H1 (cell line): ENCODE results near the gene NAV2. TPM values are rescaled to one million over a fixed set of nuclear protein-coding genes. Genes with fewer than 3 reads are reported as not detected.

ENCODE experiments used
- CTCF ChIA-PET: fragments of 300-600 bp; sonication (Branson Sonifier 250); formaldehyde crosslinking; loops from one replicate; lab custom pipeline; 2021; ENCODE audit not compliant: partially characterized antibody; lab: Charles Lee
- POLR2A ChIA-PET: fragments of 300-600 bp; sonication (Branson Sonifier 250); formaldehyde crosslinking; loops from one replicate; lab custom pipeline; 2021; ENCODE audit warnings: inconsistent platforms; ENCODE audit not compliant: partially characterized antibody; lab: Charles Lee
- DNase-seq, 2 experiments: peaks; one replicate each; pipeline versions ENCODE4 v3.0.0 to v3.0.0-alpha.2; 2010 to 2022; ENCODE audit warnings: low spot score in 2 of 2, low read depth in 1 of 2, mixed read lengths in 1 of 2
- FAIRE-seq: peaks from 2 replicates; lab custom pipeline; 2011; peaks lifted over from hg19 to GRCh38; lab: Jason Lieb, UNC
- H2AFZ ChIP-seq: 2 replicates; pipeline ENCODE4 v1.8.1; 2012; ENCODE audit warnings: low read length, inconsistent platforms
- H2AK5ac ChIP-seq: 2 replicates; pipeline ENCODE4 v1.6.1; 2013; ENCODE audit warnings: low read depth, low read length
- H2BK120ac ChIP-seq: replicated peaks from 2 replicates; pipeline ENCODE3; 2013; ENCODE audit warnings: low read depth, low read length, inconsistent platforms
- H2BK12ac ChIP-seq: 2 replicates; pipeline ENCODE4 v1.6.1; 2013; ENCODE audit warnings: low read depth, low read length
- H2BK15ac ChIP-seq: 2 replicates; pipeline ENCODE4 v1.6.1; 2013; ENCODE audit warnings: low read length
- H2BK20ac ChIP-seq: 2 replicates; pipeline ENCODE4 v1.6.1; 2013; ENCODE audit warnings: low read length
- H2BK5ac ChIP-seq: 2 replicates; pipeline ENCODE4 v1.6.1; 2013; ENCODE audit warnings: low read depth, low read length
- H3K14ac ChIP-seq: 2 replicates; pipeline ENCODE4 v1.6.1; 2013; ENCODE audit warnings: inconsistent platforms; ENCODE audit not compliant: insufficient read length
- H3K18ac ChIP-seq: 2 replicates; pipeline ENCODE4 v1.6.1; 2013; ENCODE audit warnings: low read length; ENCODE audit errors: extremely low read depth
- H3K23ac ChIP-seq: 2 replicates; pipeline ENCODE4 v1.6.1; 2013; ENCODE audit warnings: inconsistent platforms; ENCODE audit not compliant: insufficient read length
- H3K23me2 ChIP-seq: 2 replicates; pipeline ENCODE4 v1.6.1; 2013; ENCODE audit warnings: low read depth, low read length
- H3K27ac ChIP-seq: 2 replicates; pipeline ENCODE4 v1.6.1; 2011; ENCODE audit warnings: low read depth, low read length, inconsistent platforms
- H3K27me3 ChIP-seq, 4 experiments: replicated peaks in 1 of 4; 1 replicate in 1 of 4; 2 replicates in 3 of 4; pipeline versions ENCODE4 v1.6.1 to v1.8.1; 2011 to 2013; ENCODE audit warnings: low read length in 3 of 4, mild to moderate bottlenecking in 3 of 4, inconsistent platforms in 2 of 4, mixed read lengths in 2 of 4, moderate library complexity in 1 of 4; ENCODE audit not compliant: control insufficient read depth in 3 of 4, insufficient read depth in 3 of 4; ENCODE audit errors: extremely low read depth in 1 of 4
- H3K36me3 ChIP-seq, 4 experiments: 2 replicates each; pipeline versions ENCODE4 v1.6.1 to v1.8.1; 2011 to 2013; ENCODE audit warnings: mild to moderate bottlenecking in 4 of 4, low read length in 3 of 4, moderate library complexity in 2 of 4, control low read depth in 1 of 4, inconsistent platforms in 1 of 4; ENCODE audit not compliant: insufficient read depth in 4 of 4, control insufficient read depth in 2 of 4
- H3K4ac ChIP-seq: replicated peaks from 2 replicates; pipeline ENCODE3; 2013; ENCODE audit warnings: low read length, low read depth, mixed read lengths, inconsistent platforms; ENCODE audit not compliant: insufficient read length
- H3K4me1 ChIP-seq, 4 experiments: replicated peaks in 1 of 4; 1 replicate in 1 of 4; 2 replicates in 3 of 4; pipeline versions ENCODE4 v1.6.1 to v1.8.1; 2011 to 2013; ENCODE audit warnings: low read length in 3 of 4, inconsistent platforms in 2 of 4, mixed read lengths in 1 of 4; ENCODE audit not compliant: insufficient read depth in 4 of 4, control insufficient read depth in 3 of 4
- H3K4me2 ChIP-seq, 2 experiments: 2 replicates each; pipeline versions ENCODE4 v1.6.1 to v1.8.1; 2011 to 2013; ENCODE audit warnings: low read depth in 2 of 2, low read length in 2 of 2, control low read depth in 1 of 2, inconsistent platforms in 1 of 2, mild to moderate bottlenecking in 1 of 2; ENCODE audit not compliant: insufficient read depth in 1 of 2
- H3K4me3 ChIP-seq, 4 experiments: fragments of 200-600, 300-600 bp in 1 of 4; sonication (generic), shearing (Covaris generic), sonication (Bioruptor Twin) in 1 of 4; 2 replicates each; pipeline versions ENCODE4 v1.5.1 to v1.8.1; 2011 to 2016; ENCODE audit warnings: low read length in 4 of 4, low read depth in 3 of 4, control low read depth in 2 of 4, inconsistent platforms in 2 of 4, mild to moderate bottlenecking in 2 of 4, mixed read lengths in 1 of 4, moderate library complexity in 1 of 4; ENCODE audit not compliant: insufficient read depth in 2 of 4; ENCODE audit errors: extremely low read depth in 1 of 4
- H3K56ac ChIP-seq: replicated peaks from 2 replicates; pipeline ENCODE3; 2013; ENCODE audit warnings: low read depth, mild to moderate bottlenecking, mixed read lengths, low read length, inconsistent platforms; ENCODE audit not compliant: insufficient read length
- H3K79me1 ChIP-seq: 2 replicates; pipeline ENCODE4 v1.6.1; 2013; ENCODE audit warnings: low read depth, low read length, control low read depth
- H3K79me2 ChIP-seq, 2 experiments: 2 replicates each; pipeline versions ENCODE4 v1.6.1 to v1.8.1; 2012 to 2013; ENCODE audit warnings: low read length in 2 of 2, mild to moderate bottlenecking in 2 of 2, inconsistent platforms in 1 of 2; ENCODE audit not compliant: insufficient read depth in 2 of 2, control insufficient read depth in 1 of 2
- H3K9ac ChIP-seq, 4 experiments: replicated peaks in 1 of 4; 1 replicate in 1 of 4; 2 replicates in 3 of 4; pipeline versions ENCODE4 v1.6.1 to v1.8.1; 2011 to 2013; ENCODE audit warnings: low read depth in 3 of 4, low read length in 3 of 4, control low read depth in 2 of 4, mild to moderate bottlenecking in 2 of 4, moderate library complexity in 2 of 4, inconsistent platforms in 1 of 4; ENCODE audit errors: extremely low read depth in 1 of 4
- H3K9me3 ChIP-seq, 2 experiments: 2 replicates each; pipeline versions ENCODE4 v1.6.1 to v1.8.1; 2012 to 2013; ENCODE audit warnings: mild to moderate bottlenecking in 2 of 2, moderate library complexity in 2 of 2, control low read depth in 1 of 2, inconsistent platforms in 1 of 2, low read depth in 1 of 2, low read length in 1 of 2, mixed read lengths in 1 of 2; ENCODE audit not compliant: insufficient read depth in 2 of 2
- H4K20me1 ChIP-seq, 2 experiments: replicated peaks in 1 of 2; 2 replicates each; pipeline versions ENCODE3 to v1.8.1; 2011 to 2013; ENCODE audit warnings: inconsistent platforms in 2 of 2, low read length in 2 of 2, mild to moderate bottlenecking in 1 of 2; ENCODE audit not compliant: insufficient read depth in 2 of 2, control insufficient read depth in 1 of 2
- H4K5ac ChIP-seq: 2 replicates; pipeline ENCODE4 v1.6.1; 2013; ENCODE audit warnings: low read length, low read depth, mixed read lengths, inconsistent platforms; ENCODE audit not compliant: insufficient read length
- H4K8ac ChIP-seq: 2 replicates; pipeline ENCODE4 v1.8.0; 2013; ENCODE audit warnings: mild to moderate bottlenecking, moderate library complexity, low read length, inconsistent platforms; ENCODE audit not compliant: insufficient read depth; ENCODE audit errors: extremely low read depth
- H4K91ac ChIP-seq: replicated peaks from 2 replicates; pipeline ENCODE3; 2013; ENCODE audit warnings: low read length, mixed read lengths, inconsistent platforms; ENCODE audit not compliant: insufficient read length
- ASH2L ChIP-seq: fragments of 200-600, 300-600 bp; sonication (generic); IDR thresholded peaks from one replicate; pipeline ENCODE4 v1.7.1; 2017; ENCODE audit warnings: low read length
- BCL11A ChIP-seq, 2 experiments: IDR thresholded peaks; one replicate each; pipeline ENCODE4 v1.6.1; 2011; ENCODE audit warnings: low read depth in 2 of 2, low read length in 2 of 2, mild to moderate bottlenecking in 2 of 2
- CEBPB ChIP-seq: IDR thresholded peaks from 2 replicates; pipeline ENCODE4 v1.6.1; 2012; ENCODE audit warnings: low read depth, low read length
- POLR2A ChIP-seq, 2 experiments: IDR thresholded peaks; 1 replicate in 1 of 2; 2 replicates in 1 of 2; pipeline ENCODE4 v1.6.1; 2011; ENCODE audit warnings: low read depth in 2 of 2, low read length in 2 of 2, mild to moderate bottlenecking in 2 of 2; ENCODE audit errors: control extremely low read depth in 1 of 2
- RNF2 ChIP-seq: fragments of 200-900, 300-1000 bp; sonication (generic); IDR thresholded peaks from 2 replicates; pipeline ENCODE4 v1.7.1; 2016; ENCODE audit warnings: borderline replicate concordance, low read depth, mild to moderate bottlenecking, antibody characterized with exemption, low read length; ENCODE audit not compliant: poor library complexity, severe bottlenecking; ENCODE audit errors: missing control alignments
- SIX5 ChIP-seq: IDR thresholded peaks from 2 replicates; pipeline ENCODE4 v1.6.1; 2011; ENCODE audit warnings: mild to moderate bottlenecking, low read depth, low read length
- SP1 ChIP-seq: IDR thresholded peaks from 2 replicates; pipeline ENCODE4 v1.6.1; 2011; ENCODE audit warnings: low read depth, low read length
- TAF1 ChIP-seq: IDR thresholded peaks from 2 replicates; pipeline ENCODE4 v1.6.1; 2011; ENCODE audit warnings: mild to moderate bottlenecking, low read depth, low read length
- ZNF274 ChIP-seq: IDR thresholded peaks from 2 replicates; pipeline ENCODE4 v1.7.0; 2012; ENCODE audit warnings: low read length, borderline replicate concordance; ENCODE audit errors: extremely low read depth
- WGBS, 2 experiments: shearing (Covaris generic) in 1 of 2; methylation state at CpG; one replicate each; pipeline versions ENCODE4 v1.1.6 to v1.1.7; 2013 to 2015; ENCODE audit warnings: low lambda C conversion rate in 2 of 2, mixed read lengths in 2 of 2, inconsistent platforms in 1 of 2, low coverage in 1 of 2, missing lambda C conversion rate in 1 of 2; ENCODE audit not compliant: insufficient replicate concordance in 2 of 2, insufficient coverage in 1 of 2, insufficient read length in 1 of 2; ENCODE audit errors: extremely low coverage in 1 of 2, missing lambda C conversion rate in 1 of 2; 5-methylcytosine and 5-hydroxymethylcytosine counted together
- polyA plus RNA-seq, 7 experiments: library from polyadenylated mRNA; depleted of rRNA in 3 of 7; stranded (reverse) in 5 of 7; unstranded in 2 of 7; fragments of >200 nt in 5 of 7; fragments of 200-250 nt in 2 of 7; gene quantifications; 1 replicate in 5 of 7; 2 replicates in 1 of 7; 4 replicates in 1 of 7; pipeline versions ENCODE4 v1.2.1 to v1.2.3, GENCODE V29; 2011 to 2013; ENCODE audit warnings: missing spikeins in 2 of 7, mixed read lengths in 2 of 7
- total RNA-seq: library from RNA; stranded (reverse); fragmentation: NEBNext Ultra II Directional; extraction: Animal tissue kit (Norgen Biotek cat#: 25700); gene quantifications from 2 replicates; pipeline ENCODE4 v1.2.1, GENCODE V29; 2021
- TF ChIP-seq, protein P1 (sequence below): IDR thresholded peaks from 2 replicates; pipeline ENCODE4 v1.6.1; 2012; ENCODE audit warnings: inconsistent platforms

NAV2 gene
- total and polyA plus RNA-seq, 2 of the 8 experiments (the other 6 are each of a cell fraction or from before 2014, with no cell fraction given): 35.6 to 73.6 TPM

DNA sequence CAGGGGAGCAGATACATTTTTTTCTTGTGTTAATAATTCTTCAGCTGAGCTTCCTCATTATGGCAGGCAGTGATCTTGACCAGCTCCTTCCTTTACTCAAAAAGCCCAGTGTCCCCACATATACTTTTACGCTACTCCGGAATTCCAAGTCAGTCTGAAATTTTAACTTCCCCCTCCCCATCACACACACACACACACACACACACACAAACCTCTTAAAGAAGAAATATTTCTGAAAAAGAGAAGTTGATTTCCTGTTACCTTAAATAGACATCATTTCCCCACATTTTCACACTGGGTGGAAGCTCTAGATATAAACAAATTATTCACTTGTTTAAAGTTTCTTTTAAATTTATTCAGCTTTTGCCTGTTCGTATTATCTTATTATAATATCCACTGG is 333.8 kb downstream of the NAV2 start:
- Histone ChIP-seq H2BK12ac (no peak overlapping the region), H3K18ac (no peak overlapping the region), H2BK20ac (no peak overlapping the region), H3K56ac (no peak overlapping the region), H3K36me3 (peaks cover 13 to 55% (median 34%) of the 10 kb centered on the region in 4 experiments), H3K9ac (no peak overlapping the region), H3K23ac (no peak overlapping the region), H3K4me3 (no peak overlapping the region), H3K14ac (no peak overlapping the region), H2BK120ac (no peak overlapping the region), H3K4ac (no peak overlapping the region), H3K9me3 (no peaks in the 10 kb centered on the region), H3K23me2 (no peaks in the 10 kb centered on the region; the same call in 1 of the 2 replicates), H3K27me3 (no peaks in the 10 kb centered on the region), H3K4me1 (peaks cover 16 to 28% (median 23%) of the 10 kb centered on the region in 4 experiments), H4K8ac (no peak overlapping the region), H4K20me1 (peaks cover 1 to 2% of the 10 kb centered on the region in 2 experiments), H2AFZ (no peak overlapping the region), H3K27ac (no peak overlapping the region), H3K4me2 (no peak overlapping the region), H2AK5ac (no peak overlapping the region), H3K79me1 (peaks cover 2% of the 10 kb centered on the region; the same call in 1 of the 2 replicates), H2BK15ac (no peak overlapping the region), H4K5ac (no peak overlapping the region), H2BK5ac (no peak overlapping the region), H3K79me2 (no peaks in the 10 kb centered on the region), H4K91ac (no peak overlapping the region)
- DNase-seq: no peak
- ChIA-PET CTCF (interaction anchor here (0.6 to 12.6 kb wide), 7 partner anchors 9 to 95 kb away, joined by 3 to 99 read pairs (median 4); no protein-coding TSS in a partner anchor), POLR2A (no interaction called here)
- FAIRE-seq: no peak
- TF ChIP-seq ZNF274: no peak
- no peak for TF ChIP-seq TAF1
- TF ChIP-seq CEBPB: no peak
- TF ChIP-seq ASH2L: no peak
- no peak for TF ChIP-seq RNF2
- no peak for TF ChIP-seq POLR2A (IDR thresholded peaks at IDR 0.05; ENCODE audit: control extremely low read depth in 1 of 2, low read depth in 2 of 2, low read length in 2 of 2)
- TF ChIP-seq SIX5: no peak
- no peak for TF ChIP-seq BCL11A (IDR thresholded peaks at IDR 0.05; ENCODE audit: low read depth in 2 of 2, low read length in 2 of 2)
- TF ChIP-seq, protein P1, sequence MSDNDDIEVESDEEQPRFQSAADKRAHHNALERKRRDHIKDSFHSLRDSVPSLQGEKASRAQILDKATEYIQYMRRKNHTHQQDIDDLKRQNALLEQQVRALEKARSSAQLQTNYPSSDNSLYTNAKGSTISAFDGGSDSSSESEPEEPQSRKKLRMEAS: no peak
- no peak for TF ChIP-seq SP1
- 83% methylated on average over 3 of the region's 3 CpGs; no CpG with 5 or more reads in 1 of the 2 experiments for WGBS, 2 experiments
